Measurements from ENCODE around the gene ZNF385C.

GRCh38 chr17:42124256-42124655, 26.0 kb upstream of the ZNF385C start:
- TF ChIP-seq CTCF (IDR thresholded peaks at IDR 0.05) (peak in 1 of 4 donors; percentile 12), POLR2A (IDR thresholded peaks at IDR 0.05) (no peak)
